ENCODE data around the gene CNTN1. TPM values are rescaled to one million over a fixed set of nuclear protein-coding genes. Genes with fewer than 3 reads are reported as not detected.

Gene CNTN1
- total RNA-seq, 1 experiment from 2014 or later = 6.5 TPM

- Mint-ChIP-seq H3K27me3 (ENCODE audit: low read depth) (no peaks in the 10 kb centered on the region), H3K36me3 (ENCODE audit: insufficient read depth in 1 of 3, low read depth in 3 of 3) (no peaks in the 10 kb centered on the region), H3K27ac (no peak overlapping the region), H3K4me1 (no peaks in the 10 kb centered on the region), H3K4me3 (no peak overlapping the region), H3K9me3 (peaks cover 3 to 5% of the 10 kb centered on the region in 2 experiments; a peak in 2 of 5 replicates)
- Histone ChIP-seq H4K8ac (replicated peaks; ENCODE audit: insufficient read length, low read depth, low read length) (no peak overlapping the region), H2BK15ac (ENCODE audit: low read depth, low read length) (no peak overlapping the region), H2BK12ac (ENCODE audit: insufficient read length, low read depth, low read length) (no peak overlapping the region), H3K9me3 (ENCODE audit: control insufficient read depth, low read depth, low read length) (no peaks in the 10 kb centered on the region), H3K79me1 (ENCODE audit: insufficient read depth, low read depth, low read length, poor library complexity, severe bottlenecking) (no peaks in the 10 kb centered on the region), H3K4me2 (ENCODE audit: insufficient read depth, insufficient read length, low read length) (no peak overlapping the region), H3T11ph (ENCODE audit: low read length) (no peak overlapping the region), H3K23ac (ENCODE audit: insufficient read length, low read depth, low read length) (no peak overlapping the region), H4K5ac (ENCODE audit: insufficient read length, low read depth, low read length) (no peak overlapping the region), H3K23me2 (ENCODE audit: insufficient read length, low read depth, low read length, poor library complexity, severe bottlenecking) (no peaks in the 10 kb centered on the region), H2BK120ac (ENCODE audit: low read depth, low read length, poor library complexity, severe bottlenecking) (no peak overlapping the region), H3K18ac (ENCODE audit: insufficient read length, low read depth, low read length) (no peak overlapping the region), H3K4me1 (ENCODE audit: insufficient read depth, low read length) (no peaks in the 10 kb centered on the region), H2AK5ac (ENCODE audit: insufficient read length, low read length) (no peak overlapping the region), H3K27ac (ENCODE audit: insufficient read length, low read depth, low read length) (no peak overlapping the region), H2BK20ac (ENCODE audit: low read depth, low read length, poor library complexity, severe bottlenecking) (no peak overlapping the region), H3K79me2 (ENCODE audit: insufficient read depth, low read length) (no peaks in the 10 kb centered on the region), H3K14ac (ENCODE audit: insufficient read depth, low read length) (no peak overlapping the region), H4K20me1 (ENCODE audit: control insufficient read depth, insufficient read depth, insufficient read length) (no peaks in the 10 kb centered on the region), H3K9ac (ENCODE audit: extremely low read depth, insufficient read length, low read length) (no peak overlapping the region), H4K91ac (ENCODE audit: insufficient read length, low read depth, low read length) (no peak overlapping the region), H2AFZ (ENCODE audit: low read length) (no peak overlapping the region), H2BK5ac (ENCODE audit: insufficient read length, low read length) (no peak overlapping the region), H3K56ac (ENCODE audit: insufficient read length, low read depth, low read length) (no peak overlapping the region), H3K27me3 (ENCODE audit: insufficient read depth, low read length) (no peaks in the 10 kb centered on the region), H3K4ac (ENCODE audit: low read depth, low read length) (no peak overlapping the region)
- no peak for DNase-seq
- TF ChIP-seq, protein P1, sequence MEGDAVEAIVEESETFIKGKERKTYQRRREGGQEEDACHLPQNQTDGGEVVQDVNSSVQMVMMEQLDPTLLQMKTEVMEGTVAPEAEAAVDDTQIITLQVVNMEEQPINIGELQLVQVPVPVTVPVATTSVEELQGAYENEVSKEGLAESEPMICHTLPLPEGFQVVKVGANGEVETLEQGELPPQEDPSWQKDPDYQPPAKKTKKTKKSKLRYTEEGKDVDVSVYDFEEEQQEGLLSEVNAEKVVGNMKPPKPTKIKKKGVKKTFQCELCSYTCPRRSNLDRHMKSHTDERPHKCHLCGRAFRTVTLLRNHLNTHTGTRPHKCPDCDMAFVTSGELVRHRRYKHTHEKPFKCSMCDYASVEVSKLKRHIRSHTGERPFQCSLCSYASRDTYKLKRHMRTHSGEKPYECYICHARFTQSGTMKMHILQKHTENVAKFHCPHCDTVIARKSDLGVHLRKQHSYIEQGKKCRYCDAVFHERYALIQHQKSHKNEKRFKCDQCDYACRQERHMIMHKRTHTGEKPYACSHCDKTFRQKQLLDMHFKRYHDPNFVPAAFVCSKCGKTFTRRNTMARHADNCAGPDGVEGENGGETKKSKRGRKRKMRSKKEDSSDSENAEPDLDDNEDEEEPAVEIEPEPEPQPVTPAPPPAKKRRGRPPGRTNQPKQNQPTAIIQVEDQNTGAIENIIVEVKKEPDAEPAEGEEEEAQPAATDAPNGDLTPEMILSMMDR (conservative IDR thresholded peaks at IDR 0.05) = no peak
- WGBS (ENCODE audit: extremely low coverage, insufficient read length, low lambda C conversion rate) = no CpG with 5 or more reads among the region's 1 CpG
Observed at GRCh38 chr12:41096797-41097196, 404.6 kb downstream of the CNTN1 start.

All from H9 (cell line).